Fibroblast of gingiva (primary cell): ENCODE results near the gene KISS1.

Experiments
- DNase-seq: peaks from one replicate; pipeline ENCODE4 v3.0.0-alpha.2; 2011; ENCODE audit warnings: low read depth

KISS1 gene

GRCh38 chr1:204154568-204155255, 41.6 kb downstream of the KISS1 start:
- DNase-seq: no peak

GRCh38 chr1:204153667-204154066, 42.6 kb downstream of the KISS1 start:
- DNase-seq: no peak

GRCh38 chr1:204152310-204153044, 43.8 kb downstream of the KISS1 start:
- DNase-seq: no peak

GRCh38 chr1:204151552-204152309, 44.6 kb downstream of the KISS1 start, which contains the start of gene ETNK2:
ETNK2 (minus strand) TSS chr1:204152044; CDS start chr1:204151852, 192 bp downstream.
- no peak for DNase-seq

- no peak for DNase-seq
These were observed 45.4 kb downstream of the KISS1 start for GRCh38 chr1:204150702-204151551.

- no peak for DNase-seq
These were observed 46.4 kb downstream of the KISS1 start for GRCh38 chr1:204149635-204150565.

- DNase-seq: no peak
These were observed 47.2 kb downstream of the KISS1 start for GRCh38 chr1:204149107-204149506.

GRCh38 chr1:204147406-204148383, 48.6 kb downstream of the KISS1 start:
- no peak for DNase-seq

- DNase-seq: no peak
These were observed 49.3 kb downstream of the KISS1 start for GRCh38 chr1:204146965-204147364.

GRCh38 chr1:204146309-204146708, 50.0 kb downstream of the KISS1 start:
- no peak for DNase-seq

GRCh38 chr1:204145033-204145504, 51.2 kb downstream of the KISS1 start:
- DNase-seq: no peak

- no peak for DNase-seq
These were observed 52.8 kb downstream of the KISS1 start for GRCh38 chr1:204143276-204144041.

GRCh38 chr1:204142032-204142974, 54.0 kb downstream of the KISS1 start:
- DNase-seq: no peak

- DNase-seq: no peak
These were observed 55.2 kb downstream of the KISS1 start for GRCh38 chr1:204141131-204141530.
